MCF 10A (cell line): ENCODE measurements around the gene RERE. TPM values are rescaled to one million over a fixed set of nuclear protein-coding genes. Genes with fewer than 3 reads are reported as not detected.
A peak's percentile ranks its signal among the peaks of the same experiment; 100 is the strongest.

Experiments
- BruUV-seq: library from RNA; stranded (reverse); fragments of 400-500 nt; replicated peaks from 2 replicates; lab custom pipeline; 2021; lab: Mats Ljungman, UMichigan
- CTCF ChIA-PET: fragments of 300-600 bp; sonication (Branson Sonifier 250); formaldehyde crosslinking; extraction: SDS; loops from one replicate; lab custom pipeline; 2021; ENCODE audit warnings: antibody characterized with exemption, inconsistent platforms; lab: Yijun Ruan, JAX
- POLR2A ChIA-PET: fragments of 300-600, 350-650 bp; sonication (Branson Sonifier 250); formaldehyde crosslinking; extraction: SDS; loops from one replicate; lab custom pipeline; 2020; ENCODE audit warnings: antibody characterized with exemption, inconsistent platforms; lab: Yijun Ruan, JAX
- DNase-seq: peaks from one replicate; pipeline ENCODE4 v3.0.0-alpha.2; 2018; ENCODE audit not compliant: unreplicated experiment
- H3K27ac Mint-ChIP-seq: one replicate; pipeline ENCODE4 v1.8.0; 2022; ENCODE audit warnings: mild to moderate bottlenecking, low read depth, mixed read lengths; ENCODE audit not compliant: unreplicated experiment
- H3K27me3 Mint-ChIP-seq: one replicate; pipeline ENCODE4 v1.8.0; 2022; ENCODE audit warnings: mixed read lengths; ENCODE audit not compliant: insufficient read depth, unreplicated experiment
- H3K36me3 Mint-ChIP-seq: one replicate; pipeline ENCODE4 v1.8.0; 2022; ENCODE audit warnings: mild to moderate bottlenecking, moderate library complexity, mixed read lengths; ENCODE audit not compliant: insufficient read depth, unreplicated experiment
- H3K4me1 Mint-ChIP-seq: one replicate; pipeline ENCODE4 v1.8.0; 2022; ENCODE audit warnings: mixed read lengths; ENCODE audit not compliant: insufficient read depth, unreplicated experiment
- H3K4me3 Mint-ChIP-seq: one replicate; pipeline ENCODE4 v1.8.0; 2022; ENCODE audit warnings: mild to moderate bottlenecking, moderate library complexity, mixed read lengths; ENCODE audit not compliant: unreplicated experiment
- H3K9me3 Mint-ChIP-seq: one replicate; pipeline ENCODE4 v1.8.0; 2022; ENCODE audit warnings: mixed read lengths; ENCODE audit not compliant: unreplicated experiment
- CTCF ChIP-seq: fragments of 200-600 bp; IDR thresholded peaks from one replicate; pipeline ENCODE4 v1.8.0; 2022; ENCODE audit warnings: antibody characterized with exemption, mild to moderate bottlenecking; ENCODE audit not compliant: unreplicated experiment
- intact Hi-C: fragments of 100-400 bp; cut with micrococcal nuclease; formaldehyde crosslinking; loops from 2 replicates; pipeline ENCODE4 v1.14.1; 2022
- total RNA-seq: library from RNA; stranded (reverse); gene quantifications from 2 replicates; pipeline ENCODE4 v1.2.3, GENCODE V29; 2022

Gene RERE
- total RNA-seq, 1 experiment from 2014 or later = 48.4 TPM

- Mint-ChIP-seq H3K4me1 (peaks cover 5% of the 10 kb centered on the region), H3K4me3 (no peak overlapping the region), H3K36me3 (peaks cover 4% of the 10 kb centered on the region), H3K27me3 (no peaks in the 10 kb centered on the region), H3K27ac (no peak overlapping the region), H3K9me3 (no peaks in the 10 kb centered on the region)
- no TSS peak for BruUV-seq
- intact Hi-C loops = no loop called here
- ChIA-PET CTCF (no interaction called here), POLR2A (no interaction called here)
- no peak for DNase-seq
- no peak for TF ChIP-seq CTCF
Observed at GRCh38 chr1:8765198-8765597, 52.2 kb downstream of the RERE start.

DNA sequence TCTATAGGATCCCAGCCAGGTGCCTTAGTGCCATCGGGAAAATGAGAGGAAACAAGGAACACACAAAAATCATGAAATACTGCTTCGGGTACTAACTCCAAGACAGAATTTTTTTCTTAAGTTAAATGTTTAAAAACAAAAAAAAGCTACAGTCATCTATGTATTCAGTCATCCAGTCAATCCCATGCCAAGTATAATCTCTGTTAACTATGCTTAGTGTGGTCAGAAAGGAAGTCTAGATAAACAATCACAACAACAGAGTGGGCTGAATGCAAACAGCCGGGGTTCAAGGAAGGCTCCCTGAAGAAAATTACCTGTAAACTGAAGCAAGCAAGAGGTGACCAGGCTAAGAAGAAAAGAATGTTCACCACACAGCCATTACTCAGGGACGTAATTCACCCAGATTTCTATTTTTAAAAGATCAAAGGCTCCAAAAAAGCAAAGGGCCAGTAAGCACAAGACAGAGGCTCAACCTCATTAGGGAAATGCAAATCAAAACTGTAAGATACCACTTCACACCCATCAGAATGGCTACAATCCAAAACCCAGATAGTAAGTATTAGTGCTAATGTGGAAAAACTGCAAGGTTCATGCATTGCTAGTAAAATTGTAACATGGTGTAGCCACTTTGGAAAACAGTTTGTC lies 53.0 kb downstream of the RERE start:
- no peaks in the 10 kb centered on the region for H3K9me3 Mint-ChIP-seq
- CTCF ChIA-PET = interaction anchor here (1.0 kb wide), 1 partner anchor 85 kb away, joined by 6 read pairs; no protein-coding TSS in a partner anchor
- no peak overlapping the region for H3K27ac Mint-ChIP-seq
- POLR2A ChIA-PET = interaction anchor here (0.6 to 0.7 kb wide), 3 partner anchors 28 to 674 kb away, joined by 3 read pairs; no protein-coding TSS in a partner anchor
- DNase-seq = no peak
- BruUV-seq = no TSS peak
- H3K4me1 Mint-ChIP-seq = peaks cover 5% of the 10 kb centered on the region
- H3K4me3 Mint-ChIP-seq = no peak overlapping the region
- intact Hi-C loops = no loop called here
- peaks cover 4% of the 10 kb centered on the region for H3K36me3 Mint-ChIP-seq
- TF ChIP-seq CTCF = no peak
- no peaks in the 10 kb centered on the region for H3K27me3 Mint-ChIP-seq

DNA sequence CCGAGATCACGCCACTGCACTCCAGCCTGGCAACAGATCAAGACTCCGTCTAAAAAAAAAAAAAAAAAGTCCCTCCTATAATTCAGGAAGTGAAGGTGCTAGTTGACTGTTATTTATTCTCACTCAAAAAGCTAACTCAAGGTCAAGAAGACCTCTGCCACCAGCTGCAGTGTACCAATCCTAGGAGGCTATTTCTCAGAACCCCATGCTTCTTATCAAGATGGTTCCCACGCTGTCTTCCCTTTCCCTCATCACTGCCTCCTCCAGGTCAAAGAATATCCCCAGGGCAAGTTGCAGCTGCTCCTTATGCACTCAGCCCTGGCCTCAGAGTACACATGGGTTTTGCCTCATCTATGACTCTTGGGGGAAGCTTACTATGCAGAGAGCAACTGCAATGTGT lies 53.6 kb downstream of the RERE start:
- peaks cover 5% of the 10 kb centered on the region for H3K4me1 Mint-ChIP-seq
- POLR2A ChIA-PET = interaction anchor here (0.6 to 0.7 kb wide), 2 partner anchors 51 to 673 kb away, joined by 3 read pairs; no protein-coding TSS in a partner anchor
- no TSS peak for BruUV-seq
- peaks cover 4% of the 10 kb centered on the region for H3K36me3 Mint-ChIP-seq
- H3K27ac Mint-ChIP-seq = no peak overlapping the region
- H3K27me3 Mint-ChIP-seq = no peaks in the 10 kb centered on the region
- CTCF ChIA-PET = interaction anchor here (1.0 kb wide), 1 partner anchor 86 kb away, joined by 6 read pairs; no protein-coding TSS in a partner anchor
- DNase-seq = peak; percentile 5
- no peaks in the 10 kb centered on the region for H3K9me3 Mint-ChIP-seq
- intact Hi-C loops = no loop called here
- H3K4me3 Mint-ChIP-seq = no peak overlapping the region
- TF ChIP-seq CTCF = no peak

GRCh38 chr1:8754993-8755392 lies 62.4 kb downstream of the RERE start:
- Mint-ChIP-seq H3K9me3 (no peaks in the 10 kb centered on the region), H3K4me3 (no peak overlapping the region), H3K4me1 (no peaks in the 10 kb centered on the region), H3K36me3 (no peaks in the 10 kb centered on the region), H3K27me3 (no peaks in the 10 kb centered on the region), H3K27ac (no peak overlapping the region)
- no peak for TF ChIP-seq CTCF
- CTCF ChIA-PET = no interaction called here
- no peak for DNase-seq
- intact Hi-C loops = no loop called here
- POLR2A ChIA-PET = interaction anchor here (2.1 kb wide), 1 partner anchor 14 kb away, joined by 5 read pairs; no protein-coding TSS in a partner anchor
- BruUV-seq = no TSS peak
